GM12878 (cell line): Measurements from ENCODE around the gene TNNT2. TPM values are rescaled to one million over a fixed set of nuclear protein-coding genes. Genes with fewer than 3 reads are reported as not detected.

Source experiments
- ATAC-seq: fragments of 200-7000 bp; cut with Tn5 transposase; 3 replicates; pipeline ENCODE4 v1.9.1; 2020; ENCODE audit warnings: mild to moderate bottlenecking, moderate library complexity
- BruUV-seq: library from RNA; stranded (reverse); fragments of 400-500 nt; replicated peaks from 2 replicates; lab custom pipeline; 2021; lab: Mats Ljungman, UMichigan
- CTCF ChIA-PET: fragments of 300-600 bp; sonication (Branson Sonifier 250); formaldehyde crosslinking; extraction: SDS; loops from one replicate; lab custom pipeline; 2021; ENCODE audit warnings: inconsistent platforms; lab: Yijun Ruan, JAX
- POLR2A ChIA-PET: fragments of 350-600 bp; formaldehyde crosslinking; extraction: SDS; loops from one replicate; lab custom pipeline; 2021; ENCODE audit warnings: inconsistent platforms; lab: Charles Lee
- RAD21 ChIA-PET: fragments of 300-600 bp; sonication (Branson Sonifier 250); formaldehyde crosslinking; loops from one replicate; lab custom pipeline; 2023; ENCODE audit warnings: antibody characterized with exemption; ENCODE audit not compliant: unreplicated experiment; lab: Charles Lee
- SMC1A ChIA-PET: fragments of 300-600 bp; sonication (Branson Sonifier 250); formaldehyde crosslinking; loops from one replicate; lab custom pipeline; 2023; ENCODE audit not compliant: unreplicated experiment, uncharacterized antibody; lab: Charles Lee
- DNase-seq: peaks from one replicate; pipeline ENCODE4 v3.0.0-alpha.2; 2011; ENCODE audit warnings: low read depth, low spot score
- FAIRE-seq: peaks from 3 replicates; lab custom pipeline; 2011; peaks lifted over from hg19 to GRCh38; lab: Jason Lieb, UNC
- H2AFZ ChIP-seq: 2 replicates; pipeline ENCODE4 v1.6.0; 2011; ENCODE audit warnings: low read depth, low read length, control low read depth; ENCODE audit not compliant: control insufficient read depth
- H3K27ac ChIP-seq: 2 replicates; pipeline ENCODE4 v1.5.1; 2011; ENCODE audit warnings: control low read depth; ENCODE audit not compliant: control insufficient read depth, insufficient read depth
- H3K27me3 ChIP-seq, 2 experiments: replicated peaks in 1 of 2; 2 replicates each; pipeline versions ENCODE4 v1.6.0 to v1.6.1; 2011; ENCODE audit warnings: low read length in 1 of 2; ENCODE audit not compliant: control insufficient read depth in 2 of 2, insufficient read depth in 2 of 2
- H3K36me3 ChIP-seq, 2 experiments: 2 replicates each; pipeline ENCODE4 v1.5.1; 2011; ENCODE audit warnings: low read length in 1 of 2; ENCODE audit not compliant: control insufficient read depth in 2 of 2, insufficient read depth in 2 of 2
- H3K4me1 ChIP-seq: 2 replicates; pipeline ENCODE4 v1.6.1; 2011; ENCODE audit warnings: mild to moderate bottlenecking, low read length, moderate library complexity, mixed read lengths; ENCODE audit not compliant: control insufficient read depth, insufficient read depth
- H3K4me2 ChIP-seq: 2 replicates; pipeline ENCODE4 v1.6.0; 2011; ENCODE audit warnings: control low read depth; ENCODE audit not compliant: control insufficient read depth, insufficient read depth
- H3K4me3 ChIP-seq: fragments of 200-600 bp; sonication (generic); 2 replicates; pipeline ENCODE4 v1.5.1; 2016
- H3K79me2 ChIP-seq: 2 replicates; pipeline ENCODE4 v1.6.0; 2011; ENCODE audit warnings: low read length; ENCODE audit not compliant: control insufficient read depth, insufficient read depth
- H3K9ac ChIP-seq: 2 replicates; pipeline ENCODE4 v1.8.0; 2011; ENCODE audit warnings: low read length, control low read depth, mixed read lengths; ENCODE audit not compliant: control insufficient read depth, insufficient read depth
- H3K9me3 ChIP-seq: replicated peaks from 3 replicates; pipeline ENCODE4 v1.5.1; 2011; ENCODE audit warnings: mild to moderate bottlenecking, low read length; ENCODE audit not compliant: control insufficient read depth, insufficient read depth
- H4K20me1 ChIP-seq: 2 replicates; pipeline ENCODE4 v1.6.0; 2011; ENCODE audit not compliant: control insufficient read depth, insufficient read depth
- CREM ChIP-seq: IDR thresholded peaks from 2 replicates; pipeline ENCODE4 v1.6.1; 2014; ENCODE audit warnings: antibody characterized with exemption, low read depth
- ESRRA ChIP-seq: IDR thresholded peaks from 2 replicates; pipeline ENCODE4 v1.6.1; 2012; ENCODE audit warnings: mild to moderate bottlenecking, low read length, improper control_type of control experiment
- EZH2 ChIP-seq: IDR thresholded peaks from 2 replicates; pipeline ENCODE4 v1.6.1; 2012; ENCODE audit warnings: low read depth, mild to moderate bottlenecking, control low read depth, inconsistent platforms, low read length, borderline replicate concordance; ENCODE audit not compliant: control insufficient read depth
- FOXK2 ChIP-seq: fragments of 450-650 bp; IDR thresholded peaks from 2 replicates; pipeline ENCODE4 v1.6.1; 2017; ENCODE audit warnings: mild to moderate bottlenecking, moderate library complexity
- FOXM1 ChIP-seq: IDR thresholded peaks from 2 replicates; pipeline ENCODE4 v1.6.1; 2012; ENCODE audit warnings: low read depth, mild to moderate bottlenecking, inconsistent platforms, low read length, moderate library complexity
- MYC ChIP-seq: IDR thresholded peaks from 2 replicates; pipeline ENCODE4 v1.6.1; 2011; ENCODE audit warnings: mild to moderate bottlenecking, low read length, moderate library complexity, inconsistent platforms; ENCODE audit not compliant: insufficient read depth, insufficient replicate concordance, insufficient read length, severe bottlenecking
- NFXL1 ChIP-seq: fragments of 450-650 bp; IDR thresholded peaks from 2 replicates; pipeline ENCODE4 v1.6.1; 2017; ENCODE audit warnings: antibody characterized with exemption, mild to moderate bottlenecking, borderline replicate concordance
- PML ChIP-seq: IDR thresholded peaks from 2 replicates; pipeline ENCODE4 v1.6.1; 2012; ENCODE audit warnings: low read length, inconsistent platforms
- SMAD5 ChIP-seq: IDR thresholded peaks from 2 replicates; pipeline ENCODE4 v1.6.1; 2016; ENCODE audit warnings: antibody characterized with exemption, low read depth
- WGBS: methylation state at CpG from one replicate; pipeline ENCODE4 v1.1.6; 2016; ENCODE audit warnings: low lambda C conversion rate; ENCODE audit not compliant: insufficient replicate concordance, insufficient coverage; ENCODE audit errors: missing lambda C conversion rate; 5-methylcytosine and 5-hydroxymethylcytosine counted together
- in situ Hi-C: fragments of 300-500 bp; cut with MboI; formaldehyde crosslinking; loops from 9 replicates; pipeline ENCODE4 v1.14.3; 2018; ENCODE audit warnings: mixed read lengths
- intact Hi-C: fragments of 100-400 bp; cut with micrococcal nuclease; formaldehyde crosslinking; loops from one replicate; pipeline ENCODE4 v1.14.2; 2022; ENCODE audit not compliant: unreplicated experiment
- polyA plus RNA-seq, 11 experiments: library from polyadenylated mRNA; depleted of rRNA in 4 of 11; unstranded in 6 of 11; stranded (reverse) in 5 of 11; fragments of >200 nt; fragmentation: Nextera tagmentation in 4 of 11; fragmentation: Illumina TruSeq in 1 of 11; extraction: Ambion mirVana in 4 of 11; extraction: Trizol in 1 of 11; gene quantifications; 1 replicate in 1 of 11; 2 replicates in 10 of 11; pipeline versions ENCODE4 v1.2.1 to v1.2.3, GENCODE V29; 2011 to 2016; ENCODE audit warnings: inconsistent platforms in 2 of 11, missing spikeins in 2 of 11, low read depth in 1 of 11
- total RNA-seq, 4 experiments: library from RNA; depleted of rRNA in 3 of 4; stranded (reverse); fragments of >200 nt in 3 of 4; fragmentation: Illumina TruSeq in 1 of 4; extraction: Trizol in 1 of 4; gene quantifications; 2 replicates each; pipeline versions ENCODE4 v1.2.1 to v1.2.3, GENCODE V29; 2013 to 2021
- TF ChIP-seq, protein P1 (sequence below): fragments of 450-650 bp; formaldehyde crosslinking; IDR thresholded peaks from 2 replicates; pipeline ENCODE4 v1.4.0; 2020; ENCODE audit warnings: mild to moderate bottlenecking, moderate library complexity
- TF ChIP-seq, protein P2 (sequence below): fragments of 450-650 bp; IDR thresholded peaks from 2 replicates; pipeline ENCODE4 v1.6.1; 2018; ENCODE audit warnings: mild to moderate bottlenecking, low read depth, moderate library complexity; ENCODE audit not compliant: partially characterized antibody
- TF ChIP-seq, protein P3 (sequence below), 3 experiments: IDR thresholded peaks in 2 of 3; conservative IDR thresholded peaks in 1 of 3; 2 replicates each; pipeline ENCODE4 v1.5.1; 2011; ENCODE audit warnings: low read depth in 3 of 3, low read length in 3 of 3, mild to moderate bottlenecking in 3 of 3, control low read depth in 2 of 3, moderate library complexity in 2 of 3, inconsistent platforms in 1 of 3, mixed read lengths in 1 of 3; ENCODE audit not compliant: control insufficient read depth in 2 of 3, insufficient read depth in 1 of 3; ENCODE audit errors: extremely low read depth in 1 of 3

Gene TNNT2
- total and polyA plus RNA-seq, 10 of the 15 experiments (the other 5 are each of a cell fraction or from before 2014, with no cell fraction given), result 2.2 TPM; not detected in 9

DNA sequence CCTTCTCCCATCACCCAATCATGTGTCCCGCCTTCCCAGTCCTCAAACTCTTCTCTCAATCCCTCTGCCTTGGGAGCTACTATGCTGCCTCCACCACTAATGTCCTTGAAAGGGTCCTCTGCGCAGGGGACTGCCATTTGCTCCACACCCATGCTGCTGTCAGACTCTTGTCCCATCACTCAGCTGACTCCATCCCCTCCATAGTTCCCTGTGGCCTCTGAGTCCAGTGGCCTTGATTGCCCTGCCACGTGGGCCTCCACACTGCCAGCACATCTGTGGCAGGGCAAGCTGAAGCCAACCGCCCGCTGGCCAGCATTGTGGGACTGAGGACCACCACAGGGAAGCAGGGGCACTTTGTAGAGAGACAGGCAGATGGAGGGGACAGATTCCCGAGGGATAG, 1.3 kb upstream of the TNNT2 start:
- H3K4me2 ChIP-seq, result no peak overlapping the region
- H3K9ac ChIP-seq, result no peak overlapping the region
- H3K4me3 ChIP-seq, result no peak overlapping the region
- H4K20me1 ChIP-seq, result no peaks in the 10 kb centered on the region; the same call in 1 of the 2 replicates
- CTCF ChIA-PET, result no interaction called here
- RAD21 ChIA-PET, result no interaction called here
- no peaks in the 10 kb centered on the region for H3K9me3 ChIP-seq
- H3K36me3 ChIP-seq, result no peaks in the 10 kb centered on the region
- POLR2A ChIA-PET, result no interaction called here
- BruUV-seq, result no TSS peak
- H3K27ac ChIP-seq, result no peak overlapping the region
- SMC1A ChIA-PET, result no interaction called here
- no peaks in the 10 kb centered on the region; a peak in 1 of 4 replicates for H3K27me3 ChIP-seq
- H3K4me1 ChIP-seq, result no peaks in the 10 kb centered on the region
- DNase-seq (no peak), FAIRE-seq (no peak), ATAC-seq (no peak)
- H2AFZ ChIP-seq, result no peak overlapping the region
- intact Hi-C loops (no loop called here), in situ Hi-C loops (no loop called here)
- H3K79me2 ChIP-seq, result no peaks in the 10 kb centered on the region
- WGBS, result 26% methylated on average over 6 of the region's 6 CpGs
- TF ChIP-seq SMAD5 (no peak), PML (no peak), EZH2 (no peak), MYC (no peak), FOXK2 (no peak), CREM (no peak), NFXL1 (no peak), FOXM1 (no peak), ESRRA (no peak)
- TF ChIP-seq, protein P1, sequence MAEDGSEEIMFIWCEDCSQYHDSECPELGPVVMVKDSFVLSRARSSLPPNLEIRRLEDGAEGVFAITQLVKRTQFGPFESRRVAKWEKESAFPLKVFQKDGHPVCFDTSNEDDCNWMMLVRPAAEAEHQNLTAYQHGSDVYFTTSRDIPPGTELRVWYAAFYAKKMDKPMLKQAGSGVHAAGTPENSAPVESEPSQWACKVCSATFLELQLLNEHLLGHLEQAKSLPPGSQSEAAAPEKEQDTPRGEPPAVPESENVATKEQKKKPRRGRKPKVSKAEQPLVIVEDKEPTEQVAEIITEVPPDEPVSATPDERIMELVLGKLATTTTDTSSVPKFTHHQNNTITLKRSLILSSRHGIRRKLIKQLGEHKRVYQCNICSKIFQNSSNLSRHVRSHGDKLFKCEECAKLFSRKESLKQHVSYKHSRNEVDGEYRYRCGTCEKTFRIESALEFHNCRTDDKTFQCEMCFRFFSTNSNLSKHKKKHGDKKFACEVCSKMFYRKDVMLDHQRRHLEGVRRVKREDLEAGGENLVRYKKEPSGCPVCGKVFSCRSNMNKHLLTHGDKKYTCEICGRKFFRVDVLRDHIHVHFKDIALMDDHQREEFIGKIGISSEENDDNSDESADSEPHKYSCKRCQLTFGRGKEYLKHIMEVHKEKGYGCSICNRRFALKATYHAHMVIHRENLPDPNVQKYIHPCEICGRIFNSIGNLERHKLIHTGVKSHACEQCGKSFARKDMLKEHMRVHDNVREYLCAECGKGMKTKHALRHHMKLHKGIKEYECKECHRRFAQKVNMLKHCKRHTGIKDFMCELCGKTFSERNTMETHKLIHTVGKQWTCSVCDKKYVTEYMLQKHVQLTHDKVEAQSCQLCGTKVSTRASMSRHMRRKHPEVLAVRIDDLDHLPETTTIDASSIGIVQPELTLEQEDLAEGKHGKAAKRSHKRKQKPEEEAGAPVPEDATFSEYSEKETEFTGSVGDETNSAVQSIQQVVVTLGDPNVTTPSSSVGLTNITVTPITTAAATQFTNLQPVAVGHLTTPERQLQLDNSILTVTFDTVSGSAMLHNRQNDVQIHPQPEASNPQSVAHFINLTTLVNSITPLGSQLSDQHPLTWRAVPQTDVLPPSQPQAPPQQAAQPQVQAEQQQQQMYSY (CRISPR knock-in tag), result no peak
- TF ChIP-seq, protein P2, sequence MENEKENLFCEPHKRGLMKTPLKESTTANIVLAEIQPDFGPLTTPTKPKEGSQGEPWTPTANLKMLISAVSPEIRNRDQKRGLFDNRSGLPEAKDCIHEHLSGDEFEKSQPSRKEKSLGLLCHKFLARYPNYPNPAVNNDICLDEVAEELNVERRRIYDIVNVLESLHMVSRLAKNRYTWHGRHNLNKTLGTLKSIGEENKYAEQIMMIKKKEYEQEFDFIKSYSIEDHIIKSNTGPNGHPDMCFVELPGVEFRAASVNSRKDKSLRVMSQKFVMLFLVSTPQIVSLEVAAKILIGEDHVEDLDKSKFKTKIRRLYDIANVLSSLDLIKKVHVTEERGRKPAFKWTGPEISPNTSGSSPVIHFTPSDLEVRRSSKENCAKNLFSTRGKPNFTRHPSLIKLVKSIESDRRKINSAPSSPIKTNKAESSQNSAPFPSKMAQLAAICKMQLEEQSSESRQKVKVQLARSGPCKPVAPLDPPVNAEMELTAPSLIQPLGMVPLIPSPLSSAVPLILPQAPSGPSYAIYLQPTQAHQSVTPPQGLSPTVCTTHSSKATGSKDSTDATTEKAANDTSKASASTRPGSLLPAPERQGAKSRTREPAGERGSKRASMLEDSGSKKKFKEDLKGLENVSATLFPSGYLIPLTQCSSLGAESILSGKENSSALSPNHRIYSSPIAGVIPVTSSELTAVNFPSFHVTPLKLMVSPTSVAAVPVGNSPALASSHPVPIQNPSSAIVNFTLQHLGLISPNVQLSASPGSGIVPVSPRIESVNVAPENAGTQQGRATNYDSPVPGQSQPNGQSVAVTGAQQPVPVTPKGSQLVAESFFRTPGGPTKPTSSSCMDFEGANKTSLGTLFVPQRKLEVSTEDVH, result no peak
- TF ChIP-seq, protein P3, sequence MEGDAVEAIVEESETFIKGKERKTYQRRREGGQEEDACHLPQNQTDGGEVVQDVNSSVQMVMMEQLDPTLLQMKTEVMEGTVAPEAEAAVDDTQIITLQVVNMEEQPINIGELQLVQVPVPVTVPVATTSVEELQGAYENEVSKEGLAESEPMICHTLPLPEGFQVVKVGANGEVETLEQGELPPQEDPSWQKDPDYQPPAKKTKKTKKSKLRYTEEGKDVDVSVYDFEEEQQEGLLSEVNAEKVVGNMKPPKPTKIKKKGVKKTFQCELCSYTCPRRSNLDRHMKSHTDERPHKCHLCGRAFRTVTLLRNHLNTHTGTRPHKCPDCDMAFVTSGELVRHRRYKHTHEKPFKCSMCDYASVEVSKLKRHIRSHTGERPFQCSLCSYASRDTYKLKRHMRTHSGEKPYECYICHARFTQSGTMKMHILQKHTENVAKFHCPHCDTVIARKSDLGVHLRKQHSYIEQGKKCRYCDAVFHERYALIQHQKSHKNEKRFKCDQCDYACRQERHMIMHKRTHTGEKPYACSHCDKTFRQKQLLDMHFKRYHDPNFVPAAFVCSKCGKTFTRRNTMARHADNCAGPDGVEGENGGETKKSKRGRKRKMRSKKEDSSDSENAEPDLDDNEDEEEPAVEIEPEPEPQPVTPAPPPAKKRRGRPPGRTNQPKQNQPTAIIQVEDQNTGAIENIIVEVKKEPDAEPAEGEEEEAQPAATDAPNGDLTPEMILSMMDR (IDR thresholded peaks at IDR 0.05 in 2 of 3, conservative IDR thresholded peaks at IDR 0.05 in 1 of 3; ENCODE audit: control insufficient read depth in 2 of 3, extremely low read depth in 1 of 3, insufficient read depth in 1 of 3, low read depth in 3 of 3, low read length in 3 of 3), result no peak
